ENCODE results near the gene E2F7.

The E2F7 gene

GRCh38 chr12:77044721-77045120 lies 20.6 kb downstream of the E2F7 start:
- H3K4me3 ChIP-seq (replicated peaks; ENCODE audit: low read depth, low read length), result no peak overlapping the region
- no peak for TF ChIP-seq CTCF (IDR thresholded peaks at IDR 0.05; ENCODE audit: insufficient read depth, low read length, poor library complexity, severe bottlenecking)
- H3K27me3 ChIP-seq (replicated peaks; ENCODE audit: control insufficient read depth, insufficient read depth, low read length), result no peaks in the 10 kb centered on the region
- peaks cover 34% of the 10 kb centered on the region for H3K36me3 ChIP-seq (ENCODE audit: control insufficient read depth, insufficient read depth, low read length)
- DNase-seq (ENCODE audit: extremely low read depth, insufficient read length), result no peak

GRCh38 chr12:77042833-77043232 lies 22.5 kb downstream of the E2F7 start:
- Histone ChIP-seq H3K4me3 (replicated peaks; ENCODE audit: low read depth, low read length) (no peak overlapping the region), H3K27me3 (replicated peaks; ENCODE audit: control insufficient read depth, insufficient read depth, low read length) (no peaks in the 10 kb centered on the region), H3K36me3 (ENCODE audit: control insufficient read depth, insufficient read depth, low read length) (peaks cover 27% of the 10 kb centered on the region)
- DNase-seq (ENCODE audit: extremely low read depth, insufficient read length), result no peak
- no peak for TF ChIP-seq CTCF (IDR thresholded peaks at IDR 0.05; ENCODE audit: insufficient read depth, low read length, poor library complexity, severe bottlenecking)

- H3K36me3 ChIP-seq (ENCODE audit: control insufficient read depth, insufficient read depth, low read length), result peaks cover 19% of the 10 kb centered on the region
- DNase-seq (ENCODE audit: extremely low read depth, insufficient read length), result no peak
- H3K4me3 ChIP-seq (replicated peaks; ENCODE audit: low read depth, low read length), result no peak overlapping the region
- no peak for TF ChIP-seq CTCF (IDR thresholded peaks at IDR 0.05; ENCODE audit: insufficient read depth, low read length, poor library complexity, severe bottlenecking)
- H3K27me3 ChIP-seq (replicated peaks; ENCODE audit: control insufficient read depth, insufficient read depth, low read length), result no peaks in the 10 kb centered on the region
Measured at GRCh38 chr12:77040231-77040630, 25.1 kb downstream of the E2F7 start.

- no peak for TF ChIP-seq CTCF (IDR thresholded peaks at IDR 0.05; ENCODE audit: insufficient read depth, low read length, poor library complexity, severe bottlenecking)
- Histone ChIP-seq H3K36me3 (ENCODE audit: control insufficient read depth, insufficient read depth, low read length) (peaks cover 16% of the 10 kb centered on the region), H3K27me3 (replicated peaks; ENCODE audit: control insufficient read depth, insufficient read depth, low read length) (no peaks in the 10 kb centered on the region), H3K4me3 (replicated peaks; ENCODE audit: low read depth, low read length) (no peak overlapping the region)
- DNase-seq (ENCODE audit: extremely low read depth, insufficient read length), result no peak
Measured at GRCh38 chr12:77035226-77035625, 30.1 kb downstream of the E2F7 start.

- H3K27me3 ChIP-seq (replicated peaks; ENCODE audit: control insufficient read depth, insufficient read depth, low read length), result no peaks in the 10 kb centered on the region
- no peak for TF ChIP-seq CTCF (IDR thresholded peaks at IDR 0.05; ENCODE audit: insufficient read depth, low read length, poor library complexity, severe bottlenecking)
- H3K36me3 ChIP-seq (ENCODE audit: control insufficient read depth, insufficient read depth, low read length), result peaks cover 21% of the 10 kb centered on the region
- DNase-seq (ENCODE audit: extremely low read depth, insufficient read length), result no peak
- no peak overlapping the region for H3K4me3 ChIP-seq (replicated peaks; ENCODE audit: low read depth, low read length)
Measured at GRCh38 chr12:77033658-77034536, 31.5 kb downstream of the E2F7 start.

All from GM06990 (cell line).